Neuron (in vitro differentiated cells): ENCODE data around the gene CTU2.

ENCODE experiments used
- H2AFZ ChIP-seq: one replicate; pipeline ENCODE4 v1.6.1; 2013; ENCODE audit warnings: low read depth, mild to moderate bottlenecking, inconsistent platforms, low read length, moderate library complexity
- H3K27me3 ChIP-seq: one replicate; pipeline ENCODE4 v1.6.1; 2013; ENCODE audit warnings: low read length; ENCODE audit not compliant: insufficient read depth
- H3K36me3 ChIP-seq: one replicate; pipeline ENCODE4 v1.6.1; 2013; ENCODE audit warnings: low read length; ENCODE audit not compliant: insufficient read depth
- H3K4me1 ChIP-seq: one replicate; pipeline ENCODE4 v1.6.1; 2013; ENCODE audit warnings: low read length; ENCODE audit not compliant: insufficient read depth
- H3K4me3 ChIP-seq: 2 replicates; pipeline ENCODE4 v1.5.1; 2013; ENCODE audit warnings: mild to moderate bottlenecking, low read length, moderate library complexity
- H3K9me3 ChIP-seq: one replicate; pipeline ENCODE4 v1.6.1; 2013; ENCODE audit warnings: low read length

Gene CTU2

GRCh38 chr16:88747588-88748301 lies 41.4 kb downstream of the CTU2 start:
- no peaks in the 10 kb centered on the region for H3K9me3 ChIP-seq

GRCh38 chr16:88748364-88748763 lies 42.1 kb downstream of the CTU2 start:
- no peaks in the 10 kb centered on the region for H3K27me3 ChIP-seq
- H3K4me3 ChIP-seq = no peak overlapping the region
- H3K9me3 ChIP-seq = no peaks in the 10 kb centered on the region
- H2AFZ ChIP-seq = no peak overlapping the region
- H3K4me1 ChIP-seq = peaks cover 2% of the 10 kb centered on the region
- H3K36me3 ChIP-seq = no peaks in the 10 kb centered on the region

More at GRCh38 chr16:88747588-88748301, 41.4 kb downstream of the CTU2 start:
- Histone ChIP-seq H3K27me3 (no peaks in the 10 kb centered on the region), H3K4me1 (peaks cover 2% of the 10 kb centered on the region), H2AFZ (no peak overlapping the region), H3K4me3 (no peak overlapping the region), H3K36me3 (no peaks in the 10 kb centered on the region)

- Histone ChIP-seq H3K4me1 (no peaks in the 10 kb centered on the region), H2AFZ (no peak overlapping the region), H3K4me3 (no peak overlapping the region), H3K27me3 (no peaks in the 10 kb centered on the region), H3K9me3 (no peaks in the 10 kb centered on the region), H3K36me3 (no peaks in the 10 kb centered on the region)
These were observed 43.1 kb downstream of the CTU2 start for GRCh38 chr16:88749358-88749757.

- no peaks in the 10 kb centered on the region for H3K36me3 ChIP-seq
- no peaks in the 10 kb centered on the region for H3K9me3 ChIP-seq
- H3K4me1 ChIP-seq = peaks cover 4% of the 10 kb centered on the region
- no peaks in the 10 kb centered on the region for H3K27me3 ChIP-seq
- no peak overlapping the region for H3K4me3 ChIP-seq
- H2AFZ ChIP-seq = no peak overlapping the region
These were observed 44.6 kb downstream of the CTU2 start for GRCh38 chr16:88750854-88751253.

- no peak overlapping the region for H2AFZ ChIP-seq
- no peak overlapping the region for H3K4me3 ChIP-seq
- peaks cover 4% of the 10 kb centered on the region for H3K4me1 ChIP-seq
- no peaks in the 10 kb centered on the region for H3K27me3 ChIP-seq
- no peaks in the 10 kb centered on the region for H3K36me3 ChIP-seq
- H3K9me3 ChIP-seq = no peaks in the 10 kb centered on the region
These were observed 46.2 kb downstream of the CTU2 start for GRCh38 chr16:88752386-88753002.

GRCh38 chr16:88753191-88753590 lies 46.9 kb downstream of the CTU2 start:
- Histone ChIP-seq H3K27me3 (no peaks in the 10 kb centered on the region), H2AFZ (no peak overlapping the region), H3K4me3 (no peak overlapping the region)

GRCh38 chr16:88753602-88754001 lies 47.3 kb downstream of the CTU2 start:
- H3K27me3 ChIP-seq = no peaks in the 10 kb centered on the region
- H3K36me3 ChIP-seq = no peaks in the 10 kb centered on the region

More at GRCh38 chr16:88753191-88753590, 46.9 kb downstream of the CTU2 start:
- Histone ChIP-seq H3K4me1 (peaks cover 4% of the 10 kb centered on the region), H3K9me3 (peaks cover 2% of the 10 kb centered on the region), H3K36me3 (no peaks in the 10 kb centered on the region)

GRCh38 chr16:88754109-88754911 lies 48.0 kb downstream of the CTU2 start:
- Histone ChIP-seq H3K4me3 (no peak overlapping the region), H3K27me3 (no peaks in the 10 kb centered on the region), H3K9me3 (peaks cover 3% of the 10 kb centered on the region), H2AFZ (no peak overlapping the region), H3K36me3 (no peaks in the 10 kb centered on the region), H3K4me1 (peaks cover 4% of the 10 kb centered on the region)

More at GRCh38 chr16:88753602-88754001, 47.3 kb downstream of the CTU2 start:
- H2AFZ ChIP-seq = no peak overlapping the region
- peaks cover 3% of the 10 kb centered on the region for H3K9me3 ChIP-seq
- peaks cover 4% of the 10 kb centered on the region for H3K4me1 ChIP-seq
- H3K4me3 ChIP-seq = no peak overlapping the region

GRCh38 chr16:88754912-88755744 lies 48.8 kb downstream of the CTU2 start:
- H3K36me3 ChIP-seq = no peaks in the 10 kb centered on the region
- H3K4me3 ChIP-seq = no peak overlapping the region
- no peak overlapping the region for H2AFZ ChIP-seq

GRCh38 chr16:88755745-88756443 lies 49.6 kb downstream of the CTU2 start:
- H3K9me3 ChIP-seq = peaks cover 3% of the 10 kb centered on the region
- no peaks in the 10 kb centered on the region for H3K36me3 ChIP-seq
- H3K4me3 ChIP-seq = no peak overlapping the region
- peaks cover 4% of the 10 kb centered on the region for H3K4me1 ChIP-seq
- no peak overlapping the region for H2AFZ ChIP-seq
- H3K27me3 ChIP-seq = no peaks in the 10 kb centered on the region

More at GRCh38 chr16:88754912-88755744, 48.8 kb downstream of the CTU2 start:
- H3K9me3 ChIP-seq = peaks cover 3% of the 10 kb centered on the region
- no peaks in the 10 kb centered on the region for H3K27me3 ChIP-seq
- peaks cover 4% of the 10 kb centered on the region for H3K4me1 ChIP-seq

GRCh38 chr16:88758227-88758943 lies 52.1 kb downstream of the CTU2 start:
- no peak overlapping the region for H3K4me3 ChIP-seq
- peaks cover 3% of the 10 kb centered on the region for H3K9me3 ChIP-seq
- peaks cover 7% of the 10 kb centered on the region for H3K4me1 ChIP-seq
- H3K36me3 ChIP-seq = no peaks in the 10 kb centered on the region
- H3K27me3 ChIP-seq = no peaks in the 10 kb centered on the region
- no peak overlapping the region for H2AFZ ChIP-seq

- Histone ChIP-seq H3K36me3 (no peaks in the 10 kb centered on the region), H3K4me1 (peaks cover 12% of the 10 kb centered on the region), H3K9me3 (peaks cover 3% of the 10 kb centered on the region), H3K4me3 (no peak overlapping the region), H3K27me3 (no peaks in the 10 kb centered on the region), H2AFZ (no peak overlapping the region)
These were observed 52.6 kb downstream of the CTU2 start for GRCh38 chr16:88758944-88759244.
